Osteoblast (primary cell): ENCODE measurements around the gene MICALL2. TPM values are rescaled to one million over a fixed set of nuclear protein-coding genes. Genes with fewer than 3 reads are reported as not detected.

ENCODE experiments used
- DNase-seq: peaks from one replicate; pipeline ENCODE4 v3.0.0; 2011; ENCODE audit warnings: low spot score, mixed read lengths; ENCODE audit not compliant: insufficient read length; ENCODE audit errors: missing footprints
- H2AFZ ChIP-seq: 2 replicates; pipeline ENCODE4 v1.6.0; 2011; ENCODE audit warnings: mild to moderate bottlenecking, low read length
- H3K27ac ChIP-seq: 2 replicates; pipeline ENCODE4 v1.5.1; 2011; ENCODE audit warnings: mild to moderate bottlenecking, low read depth, low read length, moderate library complexity
- H3K27me3 ChIP-seq: 2 replicates; pipeline ENCODE4 v1.6.0; 2012; ENCODE audit warnings: mild to moderate bottlenecking, control low read depth, inconsistent platforms, low read length, moderate library complexity; ENCODE audit not compliant: insufficient read depth
- H3K36me3 ChIP-seq: 2 replicates; pipeline ENCODE4 v1.5.1; 2011; ENCODE audit warnings: mild to moderate bottlenecking, low read length, control low read depth, moderate library complexity; ENCODE audit not compliant: insufficient read depth
- H3K4me1 ChIP-seq: 2 replicates; pipeline ENCODE4 v1.5.1; 2011; ENCODE audit warnings: mild to moderate bottlenecking, low read length, control low read depth, moderate library complexity; ENCODE audit not compliant: insufficient read depth
- H3K4me2 ChIP-seq: 2 replicates; pipeline ENCODE4 v1.6.0; 2011; ENCODE audit warnings: mild to moderate bottlenecking, low read length; ENCODE audit not compliant: insufficient read depth
- H3K4me3 ChIP-seq: fragments of 200-600 bp; sonication (generic); 3 replicates; pipeline ENCODE4 v1.5.1; 2012; ENCODE audit warnings: mild to moderate bottlenecking, low read length, inconsistent platforms; ENCODE audit not compliant: insufficient read depth
- H3K79me2 ChIP-seq: 2 replicates; pipeline ENCODE4 v1.6.0; 2012; ENCODE audit warnings: mild to moderate bottlenecking, low read length, control low read depth, inconsistent platforms; ENCODE audit not compliant: insufficient read depth
- H3K9me3 ChIP-seq: 2 replicates; pipeline ENCODE4 v1.5.1; 2011; ENCODE audit warnings: low read depth, low read length, control low read depth
- H4K20me1 ChIP-seq: 2 replicates; pipeline ENCODE4 v1.6.0; 2012; ENCODE audit warnings: mild to moderate bottlenecking, low read length, control low read depth; ENCODE audit not compliant: insufficient read depth
- CTCF ChIP-seq: IDR thresholded peaks from 2 replicates; pipeline ENCODE4 v1.5.1; 2011; ENCODE audit warnings: mild to moderate bottlenecking, low read depth, low read length, moderate library complexity; ENCODE audit errors: extremely low read depth
- total RNA-seq: library from RNA; depleted of rRNA; stranded (reverse); fragments of >200 nt; gene quantifications from 2 replicates; pipeline ENCODE4 v1.2.3, GENCODE V29; 2012

Gene MICALL2
- total RNA-seq, 1 donor, result 30.4 TPM

DNA sequence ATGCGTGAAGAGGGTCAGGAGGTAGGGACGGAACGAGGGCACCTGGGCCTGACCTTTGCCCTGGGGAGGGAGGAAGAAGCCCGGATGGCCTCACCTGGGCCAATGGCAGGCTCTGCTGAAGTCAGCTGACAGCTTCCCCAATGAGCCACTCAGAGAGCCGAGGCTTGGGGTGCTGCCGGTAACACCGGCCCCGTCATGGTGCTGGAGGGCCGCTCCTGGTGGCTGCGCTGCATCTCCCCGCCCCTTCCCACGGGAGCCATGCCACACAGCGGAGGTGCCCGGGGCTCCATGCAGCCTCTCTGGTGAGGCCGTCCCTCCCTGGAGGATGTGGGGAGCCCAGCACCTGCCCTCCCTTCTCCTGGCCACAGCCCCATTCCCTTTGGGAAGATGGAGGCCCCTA is 17.6 kb upstream of the MICALL2 start:
- Histone ChIP-seq H3K27me3 (no peaks in the 10 kb centered on the region), H2AFZ (no peak overlapping the region), H3K4me3 (no peak overlapping the region), H3K79me2 (no peaks in the 10 kb centered on the region), H3K4me2 (no peak overlapping the region), H3K36me3 (peaks cover 17% of the 10 kb centered on the region), H3K9me3 (no peaks in the 10 kb centered on the region), H4K20me1 (peaks cover 10% of the 10 kb centered on the region), H3K4me1 (no peaks in the 10 kb centered on the region), H3K27ac (no peak overlapping the region)
- no peak for DNase-seq
- no peak for TF ChIP-seq CTCF

GRCh38 chr7:1475991-1476390 is 16.7 kb upstream of the MICALL2 start:
- H3K4me3 ChIP-seq, result no peak overlapping the region
- H3K79me2 ChIP-seq, result no peaks in the 10 kb centered on the region
- no peak for DNase-seq
- no peaks in the 10 kb centered on the region for H3K9me3 ChIP-seq
- H3K27me3 ChIP-seq, result no peaks in the 10 kb centered on the region
- H4K20me1 ChIP-seq, result peaks cover 10% of the 10 kb centered on the region
- H3K27ac ChIP-seq, result no peak overlapping the region
- no peaks in the 10 kb centered on the region for H3K4me1 ChIP-seq
- H3K36me3 ChIP-seq, result peaks cover 18% of the 10 kb centered on the region
- no peak overlapping the region for H2AFZ ChIP-seq
- no peak for TF ChIP-seq CTCF
- no peak overlapping the region for H3K4me2 ChIP-seq

DNA sequence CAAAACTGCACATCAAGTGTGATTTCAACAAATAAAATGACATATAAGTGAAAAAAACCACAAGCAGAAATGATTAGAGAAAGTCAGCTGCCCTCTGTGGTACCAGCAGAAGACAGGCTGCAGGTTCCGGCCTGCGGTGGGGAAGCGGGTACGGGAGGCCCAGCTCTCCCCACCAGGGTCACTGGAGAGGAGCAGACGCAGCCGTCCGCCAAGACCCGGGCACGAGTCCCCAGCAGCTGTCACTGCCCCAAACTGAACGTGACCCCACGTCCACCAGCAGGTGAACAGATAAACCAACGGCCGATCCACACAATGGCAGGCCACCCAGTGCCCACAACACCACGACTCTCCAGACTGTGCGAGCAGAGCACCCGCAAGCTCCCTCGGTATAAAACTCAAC is 16.1 kb upstream of the MICALL2 start:
- H3K79me2 ChIP-seq, result no peaks in the 10 kb centered on the region
- no peak for DNase-seq
- no peaks in the 10 kb centered on the region for H3K9me3 ChIP-seq
- H4K20me1 ChIP-seq, result peaks cover 10% of the 10 kb centered on the region
- no peak overlapping the region for H3K4me3 ChIP-seq
- TF ChIP-seq CTCF, result no peak
- H3K27ac ChIP-seq, result no peak overlapping the region
- peaks cover 19% of the 10 kb centered on the region for H3K36me3 ChIP-seq
- H3K4me1 ChIP-seq, result no peaks in the 10 kb centered on the region
- H2AFZ ChIP-seq, result no peak overlapping the region
- no peak overlapping the region for H3K4me2 ChIP-seq
- H3K27me3 ChIP-seq, result no peaks in the 10 kb centered on the region

DNA sequence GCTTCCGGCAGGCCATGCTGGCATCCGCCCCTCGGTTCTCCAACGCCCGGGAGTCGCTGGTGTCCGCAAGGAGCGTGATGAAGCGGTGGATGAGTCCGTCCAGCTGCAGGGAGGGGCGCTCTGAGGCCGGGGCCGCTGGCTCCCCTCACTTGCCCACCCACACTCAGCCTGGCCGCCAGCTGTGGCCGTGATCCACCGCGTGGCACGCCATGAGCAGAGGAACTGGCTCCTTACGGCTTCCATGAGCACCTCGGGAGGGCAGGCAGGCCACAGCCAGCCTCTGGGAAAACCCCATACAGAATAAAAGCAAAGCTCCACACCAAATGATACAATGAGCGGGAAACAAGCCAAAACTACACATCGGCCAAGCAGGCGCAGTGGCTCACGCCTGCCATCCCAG is 15.5 kb upstream of the MICALL2 start:
- no peak for DNase-seq
- TF ChIP-seq CTCF, result no peak
- H3K36me3 ChIP-seq, result peaks cover 16% of the 10 kb centered on the region
- no peaks in the 10 kb centered on the region for H3K9me3 ChIP-seq
- no peak overlapping the region for H3K4me3 ChIP-seq
- no peak overlapping the region for H3K27ac ChIP-seq
- no peaks in the 10 kb centered on the region for H3K79me2 ChIP-seq
- peaks cover 10% of the 10 kb centered on the region for H4K20me1 ChIP-seq
- no peak overlapping the region for H3K4me2 ChIP-seq
- H3K4me1 ChIP-seq, result no peaks in the 10 kb centered on the region
- no peak overlapping the region for H2AFZ ChIP-seq
- no peaks in the 10 kb centered on the region for H3K27me3 ChIP-seq
